ENCODE data around the gene B3GALT5.

- TF ChIP-seq CTCF (IDR thresholded peaks at IDR 0.05) = peak; percentile 33 to 72 (median 52)
- TF ChIP-seq POLR2A (IDR thresholded peaks at IDR 0.05) = no peak
- TF ChIP-seq POLR2AphosphoS5 (IDR thresholded peaks at IDR 0.05) = no peak
These were observed 103.2 kb downstream of the B3GALT5 start for GRCh38 chr21:39715804-39716397.

Measured in breast epithelium (tissue), 3 donors.